SK-N-SH treated with all-trans-retinoic acid at 6 μM for 48 hours (cell line): Measurements from ENCODE around the gene HSD17B1.

ENCODE experiments used
- CREB5 ChIP-seq: fragments of 250-450 bp; sonication (Bioruptor Pico); IDR thresholded peaks from 2 replicates; pipeline ENCODE4 v1.5.1; 2020; ENCODE audit warnings: low read depth, mild to moderate bottlenecking, moderate library complexity
- OSR1 ChIP-seq: fragments of 250-450 bp; sonication (Bioruptor Pico); IDR thresholded peaks from 2 replicates; pipeline ENCODE4 v1.8.0; 2022; ENCODE audit warnings: moderate library complexity, mild to moderate bottlenecking, inconsistent platforms

- TF ChIP-seq OSR1 (no peak), CREB5 (no peak)
These were observed 44.1 kb upstream of the HSD17B1 start for GRCh38 chr17:42508426-42509165.
